GM12878 (cell line): ENCODE results near the gene EMC6. TPM values are rescaled to one million over a fixed set of nuclear protein-coding genes. Genes with fewer than 3 reads are reported as not detected.

Source experiments
- BCL11A ChIP-seq: IDR thresholded peaks from 2 replicates; pipeline ENCODE4 v1.6.1; 2011; ENCODE audit warnings: low read depth, low read length
- BHLHE40 ChIP-seq, 2 experiments: fragments of 450-650 bp in 1 of 2; IDR thresholded peaks; 2 replicates each; pipeline ENCODE4 v1.6.1; 2011 to 2017; ENCODE audit warnings: low read depth in 2 of 2, borderline replicate concordance in 1 of 2, improper control_type of control experiment in 1 of 2, low read length in 1 of 2, mild to moderate bottlenecking in 1 of 2
- CEBPZ ChIP-seq: fragments of 150-350 bp; IDR thresholded peaks from 2 replicates; pipeline ENCODE4 v1.6.1; 2016; ENCODE audit warnings: low read depth, low read length
- E4F1 ChIP-seq: fragments of 450-650 bp; IDR thresholded peaks from 2 replicates; pipeline ENCODE4 v1.6.1; 2018; ENCODE audit warnings: borderline replicate concordance, mild to moderate bottlenecking; ENCODE audit not compliant: partially characterized antibody
- FOXM1 ChIP-seq: IDR thresholded peaks from 2 replicates; pipeline ENCODE4 v1.6.1; 2012; ENCODE audit warnings: low read depth, mild to moderate bottlenecking, inconsistent platforms, low read length, moderate library complexity
- GABPA ChIP-seq: IDR thresholded peaks from 2 replicates; pipeline ENCODE4 v1.6.1; 2014; ENCODE audit warnings: antibody characterized with exemption, low read depth, mild to moderate bottlenecking, inconsistent platforms
- IRF3 ChIP-seq: fragments of 450-650 bp; IDR thresholded peaks from 2 replicates; pipeline ENCODE4 v1.6.1; 2014; ENCODE audit warnings: mild to moderate bottlenecking
- MAX ChIP-seq: IDR thresholded peaks from 2 replicates; pipeline ENCODE4 v1.6.1; 2012; ENCODE audit warnings: low read depth, low read length, improper control_type of control experiment
- NFYB ChIP-seq: IDR thresholded peaks from 2 replicates; pipeline ENCODE4 v1.6.1; 2011; ENCODE audit warnings: low read depth, mild to moderate bottlenecking, low read length, improper control_type of control experiment, moderate library complexity; ENCODE audit not compliant: insufficient read depth
- NR2C1 ChIP-seq: fragments of 450-650 bp; IDR thresholded peaks from 2 replicates; pipeline ENCODE4 v1.6.1; 2017; ENCODE audit warnings: antibody characterized with exemption, mild to moderate bottlenecking, moderate library complexity
- NRF1 ChIP-seq: conservative IDR thresholded peaks from 2 replicates; pipeline ENCODE4 v1.6.1; 2011; ENCODE audit warnings: mild to moderate bottlenecking, low read depth, low read length, improper control_type of control experiment
- PBX3 ChIP-seq: IDR thresholded peaks from 2 replicates; pipeline ENCODE4 v1.6.1; 2011; ENCODE audit warnings: mild to moderate bottlenecking, low read depth, low read length, moderate library complexity; ENCODE audit not compliant: insufficient replicate concordance
- POLR2A ChIP-seq: IDR thresholded peaks from 2 replicates; pipeline ENCODE4 v1.6.1; 2011; ENCODE audit warnings: low read depth, mild to moderate bottlenecking, low read length
- POLR2AphosphoS2 ChIP-seq: IDR thresholded peaks from 2 replicates; pipeline ENCODE4 v1.6.1; 2011; ENCODE audit warnings: low read depth, mild to moderate bottlenecking, low read length, improper control_type of control experiment, moderate library complexity
- POU2F2 ChIP-seq: IDR thresholded peaks from 3 replicates; pipeline ENCODE4 v1.6.1; 2011; ENCODE audit warnings: low read depth, mild to moderate bottlenecking, low read length, borderline replicate concordance
- SREBF2 ChIP-seq: IDR thresholded peaks from 2 replicates; pipeline ENCODE4 v1.6.1; 2012; ENCODE audit warnings: mild to moderate bottlenecking, low read length
- STAT1 ChIP-seq: fragments of 450-650 bp; conservative IDR thresholded peaks from 2 replicates; pipeline ENCODE4 v1.6.1; 2014; ENCODE audit warnings: antibody characterized with exemption, mild to moderate bottlenecking
- TBL1XR1 ChIP-seq: IDR thresholded peaks from 2 replicates; pipeline ENCODE4 v1.6.1; 2012; ENCODE audit warnings: low read depth, low read length, improper control_type of control experiment
- TCF12 ChIP-seq: IDR thresholded peaks from 2 replicates; pipeline ENCODE4 v1.6.1; 2011; ENCODE audit warnings: low read depth, mild to moderate bottlenecking, low read length
- YY1 ChIP-seq: IDR thresholded peaks from 2 replicates; pipeline ENCODE4 v1.6.1; 2011; ENCODE audit warnings: low read depth, mild to moderate bottlenecking, low read length
- ZSCAN29 ChIP-seq: fragments of 450-650 bp; IDR thresholded peaks from 2 replicates; pipeline ENCODE4 v1.6.1; 2017; ENCODE audit warnings: mild to moderate bottlenecking, moderate library complexity
- polyA plus RNA-seq, 11 experiments: library from polyadenylated mRNA; depleted of rRNA in 4 of 11; unstranded in 6 of 11; stranded (reverse) in 5 of 11; fragments of >200 nt; fragmentation: Nextera tagmentation in 4 of 11; fragmentation: Illumina TruSeq in 1 of 11; extraction: Ambion mirVana in 4 of 11; extraction: Trizol in 1 of 11; gene quantifications; 1 replicate in 1 of 11; 2 replicates in 10 of 11; pipeline versions ENCODE4 v1.2.1 to v1.2.3, GENCODE V29; 2011 to 2016; ENCODE audit warnings: inconsistent platforms in 2 of 11, missing spikeins in 2 of 11, low read depth in 1 of 11
- total RNA-seq, 4 experiments: library from RNA; depleted of rRNA in 3 of 4; stranded (reverse); fragments of >200 nt in 3 of 4; fragmentation: Illumina TruSeq in 1 of 4; extraction: Trizol in 1 of 4; gene quantifications; 2 replicates each; pipeline versions ENCODE4 v1.2.1 to v1.2.3, GENCODE V29; 2013 to 2021

EMC6 gene
- total and polyA plus RNA-seq, 10 of the 15 experiments (the other 5 are each of a cell fraction or from before 2014, with no cell fraction given): 5.1 to 172 (median 35.9) TPM

GRCh38 chr17:3636154-3636907 lies 32.3 kb upstream of the EMC6 start, which contains the start of the genes CTNS and SHPK (continued):
- TF ChIP-seq CEBPZ (peak; percentile 54; the same call in 1 of the 2 replicates), IRF3 (0 out of 2 replicates have a peak, but pooled peaks have one; percentile 9), POLR2AphosphoS2 (0 out of 2 replicates have a peak, but pooled peaks have one; percentile 42), STAT1 (0 out of 2 replicates have a peak, but pooled peaks have one; percentile 47), FOXM1 (no peak), POLR2A (peak; percentile 77), TBL1XR1 (peak; percentile 34; the same call in 1 of the 2 replicates), POU2F2 (peak; percentile 25; the same call in 1 of the 3 replicates), GABPA (peak; percentile 90), MAX (peak; percentile 81), E4F1 (no peak), NFYB (peak; percentile 79), BHLHE40 (IDR thresholded peaks at IDR 0.05; ENCODE audit: borderline replicate concordance in 1 of 2, low read depth in 2 of 2, low read length in 1 of 2) (peak in 1 of 2 experiments; percentile 74; a peak in 2 of 4 replicates), YY1 (peak; percentile 89), NR2C1 (peak; percentile 64; the same call in 1 of the 2 replicates), NRF1 (peak; percentile 39; the same call in 1 of the 2 replicates), ZSCAN29 (no peak), BCL11A (no peak), PBX3 (peak; percentile 93), SREBF2 (no peak), TCF12 (peak; percentile 22; the same call in 1 of the 2 replicates)
